Measurements from ENCODE around the gene PINK1. TPM values are rescaled to one million over a fixed set of nuclear protein-coding genes. Genes with fewer than 3 reads are reported as not detected.
A peak's percentile ranks its signal among the peaks of the same experiment; 100 is the strongest.

PINK1 gene
- 25.0 and 28.0 TPM in 2 replicates for total RNA-seq
- long read RNA-seq, partial matches to known transcripts, result 13 of 32 reads
- long read RNA-seq, other reads (novel, unspliced or antisense), result 19 of 32 reads

- Mint-ChIP-seq H3K4me1 (ENCODE audit: low read depth) (peaks cover 3% of the 10 kb centered on the region), H3K36me3 (ENCODE audit: insufficient read depth) (no peaks in the 10 kb centered on the region), H3K27me3 (no peaks in the 10 kb centered on the region), H3K4me3 (ENCODE audit: low read depth) (peak within 1 kb of the TSS; percentile 84), H3K27ac (peak within 1 kb of the TSS; percentile 78), H3K9me3 (ENCODE audit: low read depth) (no peaks in the 10 kb centered on the region)
- peak; percentile 90 for DNase-seq (ENCODE audit: low spot score, unreplicated experiment)
- peak; percentile 100 for TF ChIP-seq CTCF (IDR thresholded peaks at IDR 0.05; ENCODE audit: unreplicated experiment)
These were observed at the start of gene PINK1 for GRCh38 chr1:20633190-20634064. TSS of gene PINK1 (plus strand) at chr1:20633458. CDS start at chr1:20633549, 91 bp downstream.

GRCh38 chr1:20584890-20585289 lies 48.4 kb upstream of the PINK1 start:
- Mint-ChIP-seq H3K36me3 (ENCODE audit: insufficient read depth) (no peaks in the 10 kb centered on the region), H3K9me3 (ENCODE audit: low read depth) (no peaks in the 10 kb centered on the region), H3K4me1 (ENCODE audit: low read depth) (peaks cover 7% of the 10 kb centered on the region), H3K27me3 (peaks cover 28% of the 10 kb centered on the region), H3K27ac (no peak overlapping the region), H3K4me3 (ENCODE audit: low read depth) (no peak overlapping the region)
- TF ChIP-seq CTCF (IDR thresholded peaks at IDR 0.05; ENCODE audit: unreplicated experiment), result no peak
- DNase-seq (ENCODE audit: low spot score, unreplicated experiment), result no peak

GRCh38 chr1:20586953-20587660 lies 46.2 kb upstream of the PINK1 start:
- DNase-seq (ENCODE audit: low spot score, unreplicated experiment), result no peak
- Mint-ChIP-seq H3K9me3 (ENCODE audit: low read depth) (no peaks in the 10 kb centered on the region), H3K27me3 (peaks cover 39% of the 10 kb centered on the region), H3K27ac (no peak overlapping the region), H3K4me3 (ENCODE audit: low read depth) (no peak overlapping the region), H3K36me3 (ENCODE audit: insufficient read depth) (no peaks in the 10 kb centered on the region), H3K4me1 (ENCODE audit: low read depth) (peaks cover 12% of the 10 kb centered on the region)
- TF ChIP-seq CTCF (IDR thresholded peaks at IDR 0.05; ENCODE audit: unreplicated experiment), result no peak

- no peak for TF ChIP-seq CTCF (IDR thresholded peaks at IDR 0.05; ENCODE audit: unreplicated experiment)
- Mint-ChIP-seq H3K27ac (no peak overlapping the region), H3K36me3 (ENCODE audit: insufficient read depth) (no peaks in the 10 kb centered on the region), H3K27me3 (peaks cover 43% of the 10 kb centered on the region), H3K4me1 (ENCODE audit: low read depth) (peaks cover 12% of the 10 kb centered on the region), H3K9me3 (ENCODE audit: low read depth) (no peaks in the 10 kb centered on the region), H3K4me3 (ENCODE audit: low read depth) (no peak overlapping the region)
- no peak for DNase-seq (ENCODE audit: low spot score, unreplicated experiment)
These were observed 45.6 kb upstream of the PINK1 start for GRCh38 chr1:20587661-20588053.

GRCh38 chr1:20588634-20589225 lies 44.5 kb upstream of the PINK1 start, which contains the start of gene CDA:
TSS of gene CDA (plus strand) at chr1:20589097. CDS start at chr1:20589130, 33 bp downstream.
- Mint-ChIP-seq H3K4me1 (ENCODE audit: low read depth) (peaks cover 12% of the 10 kb centered on the region), H3K36me3 (ENCODE audit: insufficient read depth) (no peaks in the 10 kb centered on the region), H3K27ac (no peak within 1 kb of the TSS), H3K9me3 (ENCODE audit: low read depth) (no peaks in the 10 kb centered on the region), H3K27me3 (peaks cover 42% of the 10 kb centered on the region), H3K4me3 (ENCODE audit: low read depth) (no peak within 1 kb of the TSS)
- TF ChIP-seq CTCF (IDR thresholded peaks at IDR 0.05; ENCODE audit: unreplicated experiment), result no peak
- DNase-seq (ENCODE audit: low spot score, unreplicated experiment), result no peak
